Peyer's patch (tissue), 4 donors: ENCODE results near the gene DOCK4. TPM values are rescaled to one million over a fixed set of nuclear protein-coding genes. Genes with fewer than 3 reads are reported as not detected.

Experiments used
- DNase-seq, 3 donors: peaks; one replicate each; pipeline ENCODE4 v3.0.0-alpha.2; 2017 to 2019
- H3K27ac ChIP-seq, 4 donors: fragments of 200-600 bp; sonication (generic); one replicate each; pipeline ENCODE4 v1.5.1; 2016 to 2019
- H3K27me3 ChIP-seq, 2 donors: fragments of 200-600 bp; sonication (generic); one replicate each; pipeline ENCODE4 v1.5.1; 2019
- H3K36me3 ChIP-seq, 3 donors: fragments of 200-600 bp; sonication (generic); one replicate each; pipeline ENCODE4 v1.5.1; 2016 to 2019
- H3K4me1 ChIP-seq, 4 donors: fragments of 200-600 bp; sonication (generic); one replicate each; pipeline ENCODE4 v1.5.1; 2016 to 2019
- H3K4me3 ChIP-seq, 4 donors: fragments of 200-600 bp; sonication (generic); 1 replicate in 3 of 4; 2 replicates in 1 of 4; pipeline ENCODE4 v1.5.1; 2016 to 2019; ENCODE audit warnings: mild to moderate bottlenecking in 1 of 4
- H3K9me3 ChIP-seq, 4 donors: fragments of 200-600 bp; sonication (generic); one replicate each; pipeline ENCODE4 v1.5.1; 2016 to 2019; ENCODE audit warnings: mild to moderate bottlenecking in 1 of 4
- POLR2A ChIP-seq, 2 donors: fragments of 450-650 bp; IDR thresholded peaks; one replicate each; pipeline ENCODE4 v1.5.1; 2017; ENCODE audit warnings: antibody characterized with exemption in 2 of 2, mild to moderate bottlenecking in 2 of 2, moderate library complexity in 2 of 2
- total RNA-seq, 4 donors: library from RNA; depleted of rRNA; stranded (reverse); fragments of >200 nt; gene quantifications; one replicate each; pipeline ENCODE4 v1.1.0, GENCODE V29; 2016
- TF ChIP-seq, protein P1 (sequence below), 6 experiments: fragments of 450-650 bp in 4 of 6; fragments of 200-600 bp in 2 of 6; sonication (generic) in 1 of 6; IDR thresholded peaks; one replicate each; pipeline ENCODE4 v1.5.1; 2017 to 2019; ENCODE audit warnings: antibody characterized with exemption in 6 of 6, mild to moderate bottlenecking in 3 of 6, moderate library complexity in 1 of 6

Gene DOCK4
- total RNA-seq, 4 donors from 2014 or later, result 5.1 to 52.8 (median 15.5) TPM

GRCh38 chr7:112236597-112236996 lies 30.4 kb upstream of the DOCK4 start:
- no peak overlapping the region for H3K27ac ChIP-seq
- no peaks in the 10 kb centered on the region for H3K4me1 ChIP-seq
- no peaks in the 10 kb centered on the region for H3K27me3 ChIP-seq
- TF ChIP-seq, protein P1, sequence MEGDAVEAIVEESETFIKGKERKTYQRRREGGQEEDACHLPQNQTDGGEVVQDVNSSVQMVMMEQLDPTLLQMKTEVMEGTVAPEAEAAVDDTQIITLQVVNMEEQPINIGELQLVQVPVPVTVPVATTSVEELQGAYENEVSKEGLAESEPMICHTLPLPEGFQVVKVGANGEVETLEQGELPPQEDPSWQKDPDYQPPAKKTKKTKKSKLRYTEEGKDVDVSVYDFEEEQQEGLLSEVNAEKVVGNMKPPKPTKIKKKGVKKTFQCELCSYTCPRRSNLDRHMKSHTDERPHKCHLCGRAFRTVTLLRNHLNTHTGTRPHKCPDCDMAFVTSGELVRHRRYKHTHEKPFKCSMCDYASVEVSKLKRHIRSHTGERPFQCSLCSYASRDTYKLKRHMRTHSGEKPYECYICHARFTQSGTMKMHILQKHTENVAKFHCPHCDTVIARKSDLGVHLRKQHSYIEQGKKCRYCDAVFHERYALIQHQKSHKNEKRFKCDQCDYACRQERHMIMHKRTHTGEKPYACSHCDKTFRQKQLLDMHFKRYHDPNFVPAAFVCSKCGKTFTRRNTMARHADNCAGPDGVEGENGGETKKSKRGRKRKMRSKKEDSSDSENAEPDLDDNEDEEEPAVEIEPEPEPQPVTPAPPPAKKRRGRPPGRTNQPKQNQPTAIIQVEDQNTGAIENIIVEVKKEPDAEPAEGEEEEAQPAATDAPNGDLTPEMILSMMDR (IDR thresholded peaks at IDR 0.05), result no peak
- no peak for TF ChIP-seq POLR2A (IDR thresholded peaks at IDR 0.05)
- no peak for DNase-seq
- no peaks in the 10 kb centered on the region for H3K36me3 ChIP-seq
- H3K9me3 ChIP-seq, result no peaks in the 10 kb centered on the region
- H3K4me3 ChIP-seq, result no peak overlapping the region

DNA sequence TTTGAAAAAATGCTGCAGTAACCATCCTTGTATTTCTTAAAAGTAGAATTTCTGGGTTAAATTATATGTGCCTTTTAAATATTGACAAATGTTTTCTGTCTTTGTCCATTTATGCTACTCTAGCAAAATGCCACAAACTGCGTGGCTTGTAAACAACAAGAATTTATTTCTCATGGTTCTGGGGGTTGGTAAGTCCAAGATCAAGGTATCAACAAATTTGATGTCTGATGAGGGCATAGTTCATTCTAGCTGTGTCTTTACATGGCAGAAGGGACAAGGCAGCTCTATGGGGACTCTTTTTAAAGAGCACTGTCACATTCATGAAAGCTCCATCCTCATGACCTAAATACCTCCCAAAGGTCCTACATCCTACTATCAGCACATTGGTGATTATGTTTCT lies 27.9 kb upstream of the DOCK4 start:
- Histone ChIP-seq H3K4me1 (no peaks in the 10 kb centered on the region), H3K9me3 (no peaks in the 10 kb centered on the region), H3K27ac (no peak overlapping the region), H3K4me3 (no peak overlapping the region), H3K36me3 (no peaks in the 10 kb centered on the region), H3K27me3 (no peaks in the 10 kb centered on the region)
- TF ChIP-seq, protein P1 (IDR thresholded peaks at IDR 0.05), result no peak
- TF ChIP-seq POLR2A (IDR thresholded peaks at IDR 0.05), result no peak
- no peak for DNase-seq

- DNase-seq, result no peak
Measured at GRCh38 chr7:112233048-112233697, 27.0 kb upstream of the DOCK4 start.

GRCh38 chr7:112232212-112232978 lies 26.2 kb upstream of the DOCK4 start:
- DNase-seq, result no peak
- no peaks in the 10 kb centered on the region for H3K4me1 ChIP-seq
- no peak for TF ChIP-seq POLR2A (IDR thresholded peaks at IDR 0.05)
- TF ChIP-seq, protein P1 (IDR thresholded peaks at IDR 0.05), result no peak
- no peaks in the 10 kb centered on the region for H3K36me3 ChIP-seq
- H3K27me3 ChIP-seq, result no peaks in the 10 kb centered on the region
- H3K4me3 ChIP-seq, result no peak overlapping the region
- H3K9me3 ChIP-seq, result no peaks in the 10 kb centered on the region
- H3K27ac ChIP-seq, result no peak overlapping the region

More at GRCh38 chr7:112233048-112233697, 27.0 kb upstream of the DOCK4 start:
- no peak overlapping the region for H3K4me3 ChIP-seq
- no peaks in the 10 kb centered on the region for H3K4me1 ChIP-seq
- TF ChIP-seq POLR2A (IDR thresholded peaks at IDR 0.05), result no peak
- TF ChIP-seq, protein P1 (IDR thresholded peaks at IDR 0.05), result no peak
- no peak overlapping the region for H3K27ac ChIP-seq
- no peaks in the 10 kb centered on the region for H3K36me3 ChIP-seq
- H3K27me3 ChIP-seq, result no peaks in the 10 kb centered on the region
- no peaks in the 10 kb centered on the region for H3K9me3 ChIP-seq

- Histone ChIP-seq H3K9me3 (no peaks in the 10 kb centered on the region), H3K36me3 (no peaks in the 10 kb centered on the region), H3K4me3 (no peak overlapping the region), H3K4me1 (no peaks in the 10 kb centered on the region), H3K27ac (no peak overlapping the region), H3K27me3 (no peaks in the 10 kb centered on the region)
- DNase-seq, result no peak
- TF ChIP-seq, protein P1 (IDR thresholded peaks at IDR 0.05), result no peak
Measured at GRCh38 chr7:112228632-112229031, 22.4 kb upstream of the DOCK4 start.
